Keratinocyte (primary cell): ENCODE results near the gene KIAA1958. TPM values are rescaled to one million over a fixed set of nuclear protein-coding genes. Genes with fewer than 3 reads are reported as not detected.

Experiments
- DNase-seq: peaks from one replicate; pipeline ENCODE4 v3.0.0-alpha.2; 2011; ENCODE audit warnings: low read depth, missing footprints, low spot score
- FAIRE-seq: peaks from 2 replicates; lab custom pipeline; 2011; peaks lifted over from hg19 to GRCh38; lab: Jason Lieb, UNC
- H2AFZ ChIP-seq: 2 replicates; pipeline ENCODE4 v1.6.0; 2012; ENCODE audit warnings: low read length, control low read depth, inconsistent platforms; ENCODE audit not compliant: control insufficient read depth
- H3K27ac ChIP-seq: 2 replicates; pipeline ENCODE4 v1.5.1; 2011; ENCODE audit warnings: low read length; ENCODE audit not compliant: control insufficient read depth, insufficient read depth
- H3K27me3 ChIP-seq: 3 replicates; pipeline ENCODE4 v1.6.0; 2011; ENCODE audit warnings: low read length; ENCODE audit not compliant: control insufficient read depth, insufficient read depth; ENCODE audit errors: extremely low read depth
- H3K36me3 ChIP-seq, 2 experiments: 2 replicates in 1 of 2; 3 replicates in 1 of 2; pipeline ENCODE4 v1.5.1; 2011; ENCODE audit warnings: low read length in 2 of 2, mild to moderate bottlenecking in 1 of 2; ENCODE audit not compliant: control insufficient read depth in 2 of 2, insufficient read depth in 2 of 2; ENCODE audit errors: extremely low read depth in 1 of 2
- H3K4me1 ChIP-seq: 3 replicates; pipeline ENCODE4 v1.5.1; 2011; ENCODE audit warnings: low read length; ENCODE audit not compliant: control insufficient read depth, insufficient read depth; ENCODE audit errors: extremely low read depth
- H3K4me2 ChIP-seq: 3 replicates; pipeline ENCODE4 v1.6.0; 2011; ENCODE audit warnings: low read depth, low read length; ENCODE audit not compliant: control insufficient read depth, insufficient read depth; ENCODE audit errors: extremely low read depth
- H3K4me3 ChIP-seq, 3 experiments: fragments of 200-600 bp in 1 of 3; sonication (generic) in 1 of 3; 2 replicates in 2 of 3; 3 replicates in 1 of 3; pipeline ENCODE4 v1.5.1; 2011 to 2016; ENCODE audit warnings: low read length in 3 of 3, mild to moderate bottlenecking in 3 of 3, control low read depth in 2 of 3, inconsistent platforms in 1 of 3, low read depth in 1 of 3, mixed read lengths in 1 of 3, mixed run types in 1 of 3, moderate library complexity in 1 of 3; ENCODE audit not compliant: control insufficient read depth in 2 of 3, insufficient read depth in 2 of 3; ENCODE audit errors: extremely low read depth in 1 of 3
- H3K79me2 ChIP-seq: 2 replicates; pipeline ENCODE4 v1.6.0; 2012; ENCODE audit warnings: low read length; ENCODE audit not compliant: control insufficient read depth, insufficient read depth
- H3K9ac ChIP-seq: 3 replicates; pipeline ENCODE4 v1.6.0; 2011; ENCODE audit warnings: low read length; ENCODE audit not compliant: control insufficient read depth, insufficient read depth; ENCODE audit errors: extremely low read depth
- H3K9me1 ChIP-seq: 3 replicates; pipeline ENCODE4 v1.6.0; 2011; ENCODE audit warnings: low read length; ENCODE audit not compliant: control insufficient read depth, insufficient read depth; ENCODE audit errors: extremely low read depth
- H3K9me3 ChIP-seq: 2 replicates; pipeline ENCODE4 v1.5.1; 2012; ENCODE audit warnings: low read depth, low read length; ENCODE audit not compliant: control insufficient read depth
- H4K20me1 ChIP-seq: 3 replicates; pipeline ENCODE4 v1.6.0; 2011; ENCODE audit warnings: low read length; ENCODE audit not compliant: control insufficient read depth, insufficient read depth; ENCODE audit errors: extremely low read depth
- EZH2 ChIP-seq: IDR thresholded peaks from one replicate; pipeline ENCODE4 v1.6.1; 2012; ENCODE audit warnings: inconsistent platforms, mild to moderate bottlenecking, low read length, moderate library complexity
- dilution Hi-C: fragments of 300-500 bp; cut with MboI; formaldehyde crosslinking; loops from one replicate; pipeline ENCODE4 v1.7.0; 2020; ENCODE audit warnings: low sequenced_read_pairs; ENCODE audit not compliant: extremely low pct_ligation_motif_present
- polyA plus RNA-seq, 5 experiments: library from polyadenylated mRNA; depleted of rRNA in 3 of 5; stranded (reverse) in 3 of 5; stranded (forward) in 1 of 5; unstranded in 1 of 5; fragments of >200 nt; gene quantifications; 1 replicate in 1 of 5; 2 replicates in 3 of 5; 3 replicates in 1 of 5; pipeline versions ENCODE4 v1.2.1 to v1.2.3, GENCODE V29; 2011 to 2012; ENCODE audit warnings: missing spikeins in 2 of 5, low read depth in 1 of 5, low replicate concordance in 1 of 5
- TF ChIP-seq, protein P1 (sequence below), 3 experiments: IDR thresholded peaks in 1 of 3; conservative IDR thresholded peaks in 1 of 3; optimal IDR thresholded peaks in 1 of 3; 2 replicates in 2 of 3; 3 replicates in 1 of 3; pipeline versions ENCODE3 to v1.5.1; 2011; ENCODE audit warnings: low read length in 3 of 3, mild to moderate bottlenecking in 3 of 3, moderate library complexity in 2 of 3, control low read depth in 1 of 3, inconsistent platforms in 1 of 3; ENCODE audit not compliant: insufficient read depth in 2 of 3; ENCODE audit errors: extremely low read depth in 1 of 3

Gene KIAA1958
- polyA plus RNA-seq, 1 donor (not counting 4 experiments of a cell fraction or from before 2014, with no cell fraction given): 0.84 TPM

DNA sequence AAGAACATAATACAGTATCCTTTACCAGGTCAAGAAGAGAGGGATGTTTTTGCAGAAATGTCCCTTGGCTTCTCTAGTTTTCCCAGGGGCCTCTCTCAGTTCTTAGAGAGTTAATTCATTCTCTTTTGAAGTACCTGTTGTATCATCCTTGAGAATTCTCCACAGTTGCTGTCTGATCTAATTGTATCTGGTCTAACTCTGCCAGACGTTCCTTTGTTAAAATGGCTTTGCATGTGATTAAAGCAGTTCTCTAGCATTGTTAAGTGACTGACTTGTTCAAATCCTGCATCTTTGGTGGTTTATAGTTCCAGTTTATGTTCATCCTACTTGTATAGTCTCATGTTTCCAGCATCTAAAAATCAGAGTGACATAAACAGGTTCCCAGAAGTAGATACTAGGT lies 65.0 kb downstream of the KIAA1958 start:
- Histone ChIP-seq H3K9me3 (no peaks in the 10 kb centered on the region), H3K27ac (no peak overlapping the region), H3K9me1 (no peaks in the 10 kb centered on the region), H3K79me2 (no peaks in the 10 kb centered on the region), H3K4me1 (peaks cover 36% of the 10 kb centered on the region), H3K27me3 (no peaks in the 10 kb centered on the region), H3K4me3 (no peak overlapping the region), H4K20me1 (no peaks in the 10 kb centered on the region), H2AFZ (no peak overlapping the region), H3K36me3 (no peaks in the 10 kb centered on the region), H3K4me2 (no peak overlapping the region), H3K9ac (no peak overlapping the region)
- dilution Hi-C loops: no loop called here
- FAIRE-seq (no peak), DNase-seq (no peak)
- no peak for TF ChIP-seq EZH2
- TF ChIP-seq, protein P1, sequence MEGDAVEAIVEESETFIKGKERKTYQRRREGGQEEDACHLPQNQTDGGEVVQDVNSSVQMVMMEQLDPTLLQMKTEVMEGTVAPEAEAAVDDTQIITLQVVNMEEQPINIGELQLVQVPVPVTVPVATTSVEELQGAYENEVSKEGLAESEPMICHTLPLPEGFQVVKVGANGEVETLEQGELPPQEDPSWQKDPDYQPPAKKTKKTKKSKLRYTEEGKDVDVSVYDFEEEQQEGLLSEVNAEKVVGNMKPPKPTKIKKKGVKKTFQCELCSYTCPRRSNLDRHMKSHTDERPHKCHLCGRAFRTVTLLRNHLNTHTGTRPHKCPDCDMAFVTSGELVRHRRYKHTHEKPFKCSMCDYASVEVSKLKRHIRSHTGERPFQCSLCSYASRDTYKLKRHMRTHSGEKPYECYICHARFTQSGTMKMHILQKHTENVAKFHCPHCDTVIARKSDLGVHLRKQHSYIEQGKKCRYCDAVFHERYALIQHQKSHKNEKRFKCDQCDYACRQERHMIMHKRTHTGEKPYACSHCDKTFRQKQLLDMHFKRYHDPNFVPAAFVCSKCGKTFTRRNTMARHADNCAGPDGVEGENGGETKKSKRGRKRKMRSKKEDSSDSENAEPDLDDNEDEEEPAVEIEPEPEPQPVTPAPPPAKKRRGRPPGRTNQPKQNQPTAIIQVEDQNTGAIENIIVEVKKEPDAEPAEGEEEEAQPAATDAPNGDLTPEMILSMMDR (optimal IDR thresholded peaks at IDR 0.05 in 1 of 3, IDR thresholded peaks at IDR 0.05 in 1 of 3, conservative IDR thresholded peaks at IDR 0.05 in 1 of 3; ENCODE audit: extremely low read depth in 1 of 3, insufficient read depth in 2 of 3, low read length in 3 of 3): no peak

DNA sequence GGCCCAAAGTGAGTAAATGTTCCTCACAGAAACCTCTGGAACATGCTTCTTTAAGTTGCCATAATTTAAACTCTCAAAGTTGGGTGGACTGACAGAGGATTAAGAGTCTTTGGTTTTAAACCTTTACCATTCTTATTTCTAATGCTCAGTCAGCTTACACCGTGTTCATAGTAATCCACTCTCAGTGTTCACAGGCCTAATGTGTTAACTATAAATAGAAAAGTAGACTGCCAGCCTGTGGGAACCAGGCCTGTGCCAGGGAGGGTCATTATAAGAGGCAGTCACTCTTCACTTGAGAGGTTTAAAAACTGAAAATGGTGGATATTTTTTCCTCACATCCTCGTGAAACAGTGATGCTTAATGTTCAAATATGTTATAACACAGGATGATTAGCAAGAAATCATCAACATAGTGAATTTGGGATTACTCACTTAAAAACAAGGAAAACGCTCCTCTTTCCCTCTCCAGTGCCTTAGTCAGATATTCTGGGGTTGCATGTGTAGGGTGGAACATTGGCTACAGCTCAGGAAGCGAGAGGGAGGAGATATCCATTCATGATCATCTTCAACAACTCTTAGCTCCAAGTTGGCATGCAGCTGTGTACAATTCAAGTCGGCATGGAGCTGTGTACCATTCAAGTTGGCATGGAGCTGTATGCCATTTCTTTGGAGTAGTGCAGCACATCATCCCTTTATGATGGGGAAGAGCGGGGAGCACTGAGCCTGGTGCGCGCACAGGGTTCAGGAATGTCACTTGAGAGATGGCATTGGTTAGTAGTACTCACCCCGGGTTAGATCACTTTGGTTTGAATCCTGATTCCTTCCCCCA lies 65.8 kb downstream of the KIAA1958 start:
- no peaks in the 10 kb centered on the region for H4K20me1 ChIP-seq
- H3K4me3 ChIP-seq: no peak overlapping the region
- H3K4me2 ChIP-seq: no peak overlapping the region
- DNase-seq (no peak), FAIRE-seq (no peak)
- dilution Hi-C loops: no loop called here
- H3K4me1 ChIP-seq: peaks cover 43% of the 10 kb centered on the region
- H3K9me3 ChIP-seq: no peaks in the 10 kb centered on the region
- no peaks in the 10 kb centered on the region for H3K27me3 ChIP-seq
- no peak overlapping the region for H3K27ac ChIP-seq
- no peak overlapping the region for H2AFZ ChIP-seq
- H3K9me1 ChIP-seq: no peaks in the 10 kb centered on the region
- H3K79me2 ChIP-seq: no peaks in the 10 kb centered on the region
- no peak overlapping the region for H3K9ac ChIP-seq
- no peak for TF ChIP-seq EZH2
- TF ChIP-seq, protein P1 (optimal IDR thresholded peaks at IDR 0.05 in 1 of 3, IDR thresholded peaks at IDR 0.05 in 1 of 3, conservative IDR thresholded peaks at IDR 0.05 in 1 of 3; ENCODE audit: extremely low read depth in 1 of 3, insufficient read depth in 2 of 3, low read length in 3 of 3): no peak
- H3K36me3 ChIP-seq: no peaks in the 10 kb centered on the region
